Middle frontal gyrus (tissue), 1 donor: ENCODE measurements around the gene FPR2.

Experiments used
- DNase-seq: peaks from one replicate; pipeline ENCODE4 v3.0.0-alpha.2; 2015; ENCODE audit warnings: low spot score; ENCODE audit errors: extremely low spot score

FPR2 gene

DNA sequence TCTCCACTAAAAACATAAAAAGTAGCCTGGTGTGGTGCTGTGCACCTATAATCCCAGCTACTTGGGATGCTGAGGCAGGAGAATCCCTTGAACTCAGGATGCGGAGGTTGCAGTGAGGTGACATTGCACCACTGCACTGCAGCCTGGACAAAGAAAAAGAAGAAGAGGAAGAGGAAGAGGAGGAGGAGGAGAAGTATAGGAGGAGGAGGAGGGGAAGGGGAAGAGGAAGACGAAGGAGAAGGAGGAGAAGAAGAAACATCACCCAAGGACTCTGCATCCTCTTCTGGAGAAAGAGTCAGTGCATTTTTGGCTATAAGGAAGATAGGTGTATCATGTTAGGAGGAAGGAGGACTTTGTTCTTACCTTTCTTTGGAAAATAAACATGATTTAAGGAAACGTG lies 21.0 kb downstream of the FPR2 start:
- DNase-seq = no peak

DNA sequence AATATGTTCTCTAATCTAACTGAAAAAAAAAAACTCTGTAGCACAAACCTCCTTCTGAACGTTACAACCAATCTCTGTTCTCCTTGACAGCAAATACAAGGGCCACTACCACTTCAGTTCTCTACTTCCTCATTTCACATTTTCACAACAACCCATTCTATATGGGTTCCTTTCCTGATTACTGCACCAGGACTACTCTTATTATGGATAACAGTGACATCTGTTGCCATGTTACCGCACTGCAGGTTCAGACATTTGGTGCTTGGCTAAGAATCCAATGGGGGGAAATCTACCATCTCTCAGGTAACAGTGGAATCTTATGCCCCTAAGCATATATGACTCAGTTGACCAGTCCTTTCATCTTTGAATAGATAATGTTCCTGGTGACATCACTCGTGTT lies 22.4 kb downstream of the FPR2 start:
- DNase-seq = no peak

- no peak for DNase-seq
Observed at GRCh38 chr19:51784109-51784785, 23.3 kb downstream of the FPR2 start.

DNA sequence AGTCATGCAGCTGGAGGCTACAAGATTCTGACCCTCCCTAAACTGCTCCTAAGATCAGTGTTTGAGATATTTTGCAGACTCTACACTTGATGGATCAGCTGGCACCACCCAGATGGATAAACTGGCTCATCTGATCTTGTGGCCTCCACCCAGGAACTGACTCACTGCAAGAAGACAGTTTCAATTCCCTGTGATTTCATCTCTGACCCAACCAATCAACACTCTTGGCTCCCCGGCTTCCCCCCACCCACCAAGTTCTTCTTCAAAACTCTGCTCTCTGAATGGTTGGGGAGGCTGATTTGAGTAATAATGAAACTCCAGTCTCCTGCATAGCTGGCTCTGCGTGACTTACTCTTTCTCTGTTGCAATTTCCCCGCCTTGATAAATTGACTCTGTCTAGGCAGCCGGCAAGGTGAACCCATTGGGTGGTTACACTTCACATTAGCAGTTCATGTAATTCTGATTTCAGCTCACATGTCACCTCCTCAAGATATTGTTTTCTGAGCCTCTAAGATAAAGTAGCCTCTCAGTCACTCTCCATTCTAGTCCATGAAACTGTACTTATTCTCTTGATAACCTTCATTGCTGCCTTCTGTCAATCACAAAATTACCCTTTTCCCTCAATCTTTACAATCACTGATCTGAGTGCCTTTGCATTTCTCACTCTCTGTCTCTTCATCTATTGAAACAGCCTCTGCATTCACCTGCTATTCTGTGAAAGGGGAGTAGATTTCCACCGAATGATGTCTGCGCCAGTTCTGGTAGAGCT lies 24.1 kb downstream of the FPR2 start:
- DNase-seq = no peak

GRCh38 chr19:51786646-51787494 lies 25.9 kb downstream of the FPR2 start:
- no peak for DNase-seq

DNA sequence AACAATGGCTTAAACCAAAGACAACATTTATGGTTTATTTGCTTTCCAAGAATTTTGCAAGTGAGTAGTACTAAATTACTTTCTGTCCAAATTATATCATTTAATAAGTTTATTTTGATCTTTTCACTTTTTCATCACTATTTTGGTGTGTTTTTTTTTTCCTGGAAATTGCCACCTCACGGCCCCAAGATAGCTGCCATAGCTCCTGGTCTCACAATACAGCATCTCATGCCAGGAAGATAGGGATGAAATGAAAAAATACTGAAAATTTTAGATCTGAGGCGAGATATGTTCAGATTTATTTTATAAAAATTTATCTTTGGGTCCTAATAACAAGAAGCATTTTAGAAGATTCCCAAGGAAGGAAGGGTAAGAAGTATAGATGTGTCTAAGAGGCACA lies 27.0 kb downstream of the FPR2 start:
- no peak for DNase-seq

- DNase-seq = no peak
Observed at GRCh38 chr19:51789061-51789795, 28.2 kb downstream of the FPR2 start.

DNA sequence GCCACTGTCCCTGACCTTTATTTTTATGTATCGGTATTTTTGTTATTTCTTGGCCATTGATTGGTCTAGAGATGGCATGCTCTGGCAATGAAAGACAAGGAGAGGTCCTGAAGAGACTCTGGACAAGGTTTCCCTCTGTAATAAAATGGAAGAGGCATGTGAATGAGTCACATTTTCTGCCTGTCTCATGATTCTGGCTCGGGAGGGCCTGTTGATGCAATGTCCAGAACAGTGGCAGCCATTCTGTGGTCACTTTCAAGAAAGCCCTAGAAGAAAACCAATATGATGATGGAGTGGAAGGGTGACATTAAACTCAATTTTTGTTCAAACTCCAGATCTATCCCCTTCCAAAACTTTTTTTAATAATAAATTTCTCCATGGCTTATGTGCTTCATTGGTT lies 32.0 kb downstream of the FPR2 start:
- DNase-seq = no peak

GRCh38 chr19:51793994-51794393 lies 33.0 kb downstream of the FPR2 start:
- DNase-seq = no peak

DNA sequence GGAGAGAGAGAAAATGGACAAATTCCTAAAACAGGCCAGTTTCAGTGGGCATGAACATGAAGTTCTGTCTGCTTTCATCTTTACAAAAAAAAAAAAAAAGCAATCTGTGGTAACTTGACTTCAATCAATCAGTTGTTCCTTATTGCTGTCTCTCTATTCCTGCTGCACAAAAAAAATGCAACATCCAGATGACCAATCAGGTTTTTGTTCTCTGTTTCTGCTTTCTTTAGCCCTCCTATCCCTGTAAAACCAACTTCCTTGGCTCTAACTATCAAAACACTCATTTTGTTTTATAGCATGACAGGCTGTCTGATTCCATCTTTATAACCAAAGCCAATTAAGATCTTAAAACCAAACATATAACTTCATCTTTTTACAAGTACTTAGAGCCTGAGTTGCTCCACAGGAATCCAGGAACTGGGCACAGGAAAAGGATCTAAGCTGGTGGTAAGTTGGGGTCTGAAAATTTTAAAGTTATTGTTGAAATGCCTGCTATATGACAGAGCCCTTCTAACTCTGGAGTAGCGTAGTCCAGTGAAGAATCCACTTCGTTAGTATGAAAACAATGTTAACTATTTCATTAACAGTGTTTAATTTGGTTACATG lies 34.0 kb downstream of the FPR2 start, which contains the start of gene FPR3:
Gene FPR3 (plus strand): TSS at position 273 of the 606 bp plus-strand sequence. CDS start 28,592 bp downstream, outside the sequence.
- no peak for DNase-seq

DNA sequence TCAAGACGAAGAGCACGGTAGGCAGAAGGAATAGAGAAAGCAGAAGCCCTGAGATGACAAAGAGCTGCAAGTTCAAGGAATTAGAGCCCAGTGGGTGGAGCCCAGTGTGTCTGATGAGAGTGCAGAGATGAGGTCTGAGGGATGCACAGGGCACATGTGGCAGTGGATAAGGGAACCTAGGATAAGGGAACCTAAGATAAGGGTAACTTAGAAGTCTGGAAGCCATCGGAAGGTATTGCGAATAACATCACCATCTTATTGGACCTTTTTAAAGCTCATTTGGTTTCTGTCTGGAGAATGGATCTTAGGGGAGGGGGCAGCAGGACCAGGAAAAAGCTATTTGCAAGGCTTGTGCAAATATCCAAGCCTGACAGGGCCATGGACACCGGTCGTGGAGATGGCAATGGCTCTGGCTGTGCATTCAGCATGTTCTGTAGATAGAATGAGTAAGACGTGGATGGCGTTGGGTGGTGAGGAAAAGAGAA lies 35.3 kb downstream of the FPR2 start:
- DNase-seq = no peak

- no peak for DNase-seq
Observed at GRCh38 chr19:51797480-51797879, 36.5 kb downstream of the FPR2 start.

DNA sequence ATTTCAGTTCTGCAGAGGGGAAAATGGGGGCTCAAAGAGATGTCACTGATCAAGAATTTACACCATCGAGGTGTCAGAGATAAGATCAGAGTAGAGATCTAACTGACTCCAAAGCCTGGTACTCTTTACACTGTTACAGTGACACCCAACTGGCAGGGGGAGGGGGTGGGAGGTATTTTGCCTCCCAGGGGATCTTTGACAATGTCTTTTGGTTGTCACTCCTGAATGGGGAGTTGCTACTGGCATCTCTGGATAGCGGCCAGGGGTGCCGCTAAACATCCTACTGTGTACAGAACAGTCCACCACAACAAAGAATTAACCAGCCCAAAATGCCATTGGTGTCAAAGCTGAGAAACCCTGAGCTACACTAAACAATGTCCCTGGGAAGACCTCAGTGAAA lies 37.1 kb downstream of the FPR2 start:
- no peak for DNase-seq

- DNase-seq = peak; percentile 46
Observed at GRCh38 chr19:51799034-51799773, 38.2 kb downstream of the FPR2 start.

DNA sequence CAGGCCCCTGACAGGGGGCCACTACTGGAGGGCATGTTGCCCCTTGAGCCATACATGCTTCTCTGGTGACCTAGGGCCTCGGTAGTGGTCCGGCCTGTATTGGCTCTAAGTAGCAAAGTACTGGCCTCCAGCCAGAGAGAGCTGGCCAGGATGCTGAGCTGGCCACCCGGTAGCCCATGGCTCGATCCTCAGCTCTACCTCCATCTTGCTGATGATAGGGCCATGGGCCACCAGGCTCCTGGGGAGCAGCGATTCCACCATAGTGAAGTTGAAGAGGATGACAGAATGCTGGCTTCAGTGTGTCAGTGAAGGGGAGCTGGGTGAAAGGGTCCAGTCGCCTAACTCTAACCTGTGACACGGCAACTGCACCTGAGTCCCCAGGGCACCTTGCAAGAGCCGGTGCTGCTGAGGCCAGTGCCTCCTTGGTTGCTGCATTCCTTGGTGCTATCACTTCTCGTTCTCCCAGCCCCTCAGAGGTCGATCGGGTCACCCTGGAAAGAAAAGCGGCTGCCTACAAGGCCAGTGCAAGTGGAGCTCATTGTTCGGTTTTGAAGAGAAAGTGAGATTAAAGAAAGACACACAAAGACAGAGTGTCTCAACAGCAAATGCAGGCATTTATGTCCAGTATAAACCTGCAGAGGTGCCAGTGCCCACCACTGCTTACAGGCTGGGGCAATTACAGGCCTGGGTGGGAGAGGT lies 38.9 kb downstream of the FPR2 start:
- DNase-seq = no peak

GRCh38 chr19:51800473-51801244 lies 39.7 kb downstream of the FPR2 start:
- no peak for DNase-seq

- no peak for DNase-seq
Observed at GRCh38 chr19:51802775-51803174, 41.8 kb downstream of the FPR2 start.

- DNase-seq = no peak
Observed at GRCh38 chr19:51803519-51803918, 42.5 kb downstream of the FPR2 start.

DNA sequence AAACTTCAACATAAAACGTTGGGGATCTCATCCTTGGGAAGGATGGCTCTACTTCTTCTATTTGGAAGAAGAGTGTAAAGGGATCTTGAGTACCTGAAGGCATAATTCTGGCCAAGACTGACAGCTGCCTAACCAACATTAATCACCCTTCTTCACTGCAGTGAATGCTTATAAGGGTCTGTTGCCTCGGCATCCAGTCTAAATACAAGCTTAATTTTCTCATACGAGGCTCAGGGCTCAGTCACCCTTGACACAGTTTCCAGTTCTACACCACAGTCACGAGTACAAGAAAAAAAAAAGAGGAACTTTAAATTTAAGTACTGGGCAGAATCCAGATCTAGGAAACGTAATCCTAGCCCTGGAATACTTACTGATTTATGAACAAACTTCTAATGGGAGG lies 43.0 kb downstream of the FPR2 start:
- DNase-seq = no peak
